ENCODE data around the gene KCNJ1.

Gene KCNJ1

GRCh38 chr11:128881221-128881620 lies 14.1 kb upstream of the KCNJ1 start:
- no peak for DNase-seq

GRCh38 chr11:128879817-128880216 lies 12.7 kb upstream of the KCNJ1 start:
- no peak for DNase-seq

DNA sequence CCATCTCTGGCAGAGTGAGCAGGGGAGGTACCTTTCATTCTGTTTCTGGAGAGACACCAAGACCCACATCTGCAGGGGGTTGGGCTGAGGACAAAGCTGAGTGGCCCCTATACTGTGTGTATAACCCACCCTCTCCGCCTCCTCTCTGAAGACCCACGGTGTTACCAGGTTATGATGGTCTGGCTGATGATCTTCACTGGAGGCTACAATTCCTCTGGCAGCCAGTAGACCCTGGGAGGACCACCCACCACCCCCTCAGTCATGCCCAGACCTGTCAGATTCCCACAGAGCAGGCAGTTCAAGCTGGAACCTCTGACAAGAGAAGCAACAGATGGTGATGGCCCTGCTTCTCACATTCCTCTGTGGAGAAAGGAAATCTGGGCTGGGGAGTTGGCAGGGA lies 11.4 kb upstream of the KCNJ1 start:
- DNase-seq, result no peak

DNA sequence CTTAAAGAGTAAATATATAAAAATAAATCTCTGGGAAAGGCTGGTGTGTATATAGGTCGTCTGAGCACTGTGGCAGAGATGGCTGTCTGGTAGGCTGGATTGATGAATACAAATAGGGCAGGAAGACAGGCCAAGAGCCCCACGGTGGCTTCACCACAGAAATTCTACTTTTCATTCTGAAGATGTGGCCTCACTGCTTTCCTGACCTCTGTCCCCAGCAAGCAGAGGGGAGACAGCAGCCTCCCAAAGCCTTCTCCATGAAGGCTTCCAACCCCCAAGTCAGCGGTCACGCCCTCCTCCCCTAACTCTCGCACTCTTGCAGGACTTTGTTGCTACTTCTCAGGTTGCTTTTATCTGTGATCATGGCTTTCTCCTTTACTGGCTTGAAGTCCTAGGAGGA lies 10.6 kb upstream of the KCNJ1 start:
- DNase-seq, result no peak

GRCh38 chr11:128876133-128876650 lies 9.1 kb upstream of the KCNJ1 start:
- no peak for DNase-seq

DNA sequence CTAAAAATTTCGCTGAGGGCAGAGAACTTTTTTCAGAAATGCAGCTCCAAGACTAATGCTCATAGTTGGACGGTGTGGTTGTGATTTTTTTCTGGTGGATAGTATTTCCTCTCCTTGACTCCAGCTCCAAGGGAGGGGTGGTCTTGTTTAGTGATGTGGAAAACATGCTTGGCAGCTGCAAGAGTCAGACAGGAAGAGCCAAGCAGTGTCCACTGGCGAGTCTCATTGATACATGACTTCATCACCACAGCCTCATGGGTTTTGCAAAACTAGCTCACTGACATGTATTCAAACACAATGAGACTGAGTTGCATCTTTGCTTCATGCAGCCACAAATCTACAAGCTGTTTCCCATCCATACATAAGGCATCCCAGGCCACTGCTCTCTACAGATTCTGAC lies 7.3 kb upstream of the KCNJ1 start:
- peak; percentile 49 for DNase-seq

GRCh38 chr11:128872594-128872993 lies 5.5 kb upstream of the KCNJ1 start:
- no peak for DNase-seq

- DNase-seq, result no peak
Observed at GRCh38 chr11:128872094-128872493, 5.0 kb upstream of the KCNJ1 start.

GRCh38 chr11:128871168-128871610 lies 4.1 kb upstream of the KCNJ1 start:
- DNase-seq, result no peak

DNA sequence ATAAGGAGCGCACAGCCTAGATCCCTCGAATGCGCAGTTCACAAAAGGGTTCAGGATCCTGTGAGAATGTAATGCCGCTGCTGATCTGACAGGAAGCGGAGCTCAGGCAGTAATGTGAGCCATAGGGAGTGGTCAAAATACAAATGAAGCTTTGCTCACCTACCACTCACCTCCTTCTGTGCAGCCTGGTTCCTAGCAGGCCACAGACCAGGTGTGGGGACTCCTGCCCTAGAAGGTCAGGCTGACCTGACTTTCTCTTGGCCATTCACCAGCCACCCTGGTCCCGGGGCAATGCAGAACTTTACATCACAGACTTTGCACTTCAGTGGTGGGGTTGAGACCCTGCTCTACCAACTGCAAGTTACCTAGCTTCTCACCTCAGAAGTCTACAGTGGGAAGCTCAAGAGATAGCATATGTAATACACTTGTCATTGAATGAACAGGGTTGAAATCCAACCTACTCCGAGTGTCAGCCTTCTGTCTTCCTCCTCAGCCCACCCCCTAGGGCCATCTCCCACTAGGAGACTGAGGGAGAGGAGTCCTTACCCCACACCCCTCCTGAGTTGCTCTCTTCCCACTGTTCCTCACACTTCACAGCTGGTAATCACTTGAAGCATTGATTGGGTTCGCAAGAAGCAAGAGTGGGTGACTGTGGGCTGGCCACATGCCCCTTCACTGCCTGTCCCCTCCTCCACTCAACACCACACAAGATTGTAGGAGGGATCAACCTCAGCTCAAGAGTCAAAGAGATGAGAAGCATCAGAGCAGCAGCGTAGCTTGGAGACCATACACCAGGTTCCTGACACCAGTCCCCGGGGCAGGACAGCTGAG lies 2.0 kb upstream of the KCNJ1 start:
- no peak for DNase-seq

- DNase-seq, result no peak
Observed at GRCh38 chr11:128865490-128865889, 1.6 kb downstream of the KCNJ1 start.

GRCh38 chr11:128862908-128863660 lies 4.0 kb downstream of the KCNJ1 start:
- DNase-seq, result peak; percentile 89

GRCh38 chr11:128862406-128862805 lies 4.7 kb downstream of the KCNJ1 start:
- no peak for DNase-seq

- DNase-seq, result peak; percentile 60
Observed at GRCh38 chr11:128860571-128861361, 6.3 kb downstream of the KCNJ1 start.

GRCh38 chr11:128859563-128860441 lies 7.3 kb downstream of the KCNJ1 start:
- DNase-seq, result peak; percentile 34

- DNase-seq, result no peak
Observed at GRCh38 chr11:128857341-128857740, 9.8 kb downstream of the KCNJ1 start.

DNA sequence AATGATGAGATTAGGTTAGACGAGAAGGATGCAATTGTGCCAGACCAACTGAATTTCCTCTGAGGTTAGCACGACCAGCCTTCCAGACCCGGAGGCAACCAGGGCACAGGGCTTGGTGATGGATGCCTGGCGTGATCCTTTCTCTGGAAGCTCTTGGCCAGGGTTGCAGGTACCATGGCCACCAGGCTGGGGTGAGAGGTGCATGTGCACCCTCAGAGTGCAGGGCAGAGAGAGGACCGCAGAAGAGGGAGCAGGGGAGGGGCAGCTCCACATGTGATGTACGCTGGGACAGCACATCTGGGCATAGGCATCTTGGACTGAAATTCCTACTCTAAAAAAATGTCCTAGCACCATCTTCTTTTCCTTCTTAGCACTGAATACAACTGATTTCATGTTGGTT lies 10.9 kb downstream of the KCNJ1 start:
- DNase-seq, result no peak

DNA sequence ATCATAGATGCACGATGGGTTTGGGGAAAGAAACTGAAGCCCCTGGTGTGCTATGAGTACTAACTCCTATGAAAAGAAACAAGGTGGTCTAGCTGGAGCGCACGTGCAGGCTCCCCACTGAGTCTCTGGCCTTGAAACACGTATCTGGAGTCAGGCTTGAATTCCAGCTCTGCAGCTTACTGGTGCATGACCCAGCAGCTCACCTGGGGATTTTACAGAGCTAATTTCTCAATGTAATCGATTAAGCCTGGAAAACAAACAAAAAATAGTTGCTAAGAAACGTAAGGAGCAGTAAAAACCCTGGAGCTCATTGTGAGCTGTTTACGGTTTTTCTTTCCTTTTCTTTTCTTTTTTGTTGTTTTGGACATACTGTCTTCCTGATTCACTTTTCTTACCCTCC lies 12.3 kb downstream of the KCNJ1 start:
- DNase-seq, result no peak

- no peak for DNase-seq
Observed at GRCh38 chr11:128853559-128853958, 13.5 kb downstream of the KCNJ1 start.

DNA sequence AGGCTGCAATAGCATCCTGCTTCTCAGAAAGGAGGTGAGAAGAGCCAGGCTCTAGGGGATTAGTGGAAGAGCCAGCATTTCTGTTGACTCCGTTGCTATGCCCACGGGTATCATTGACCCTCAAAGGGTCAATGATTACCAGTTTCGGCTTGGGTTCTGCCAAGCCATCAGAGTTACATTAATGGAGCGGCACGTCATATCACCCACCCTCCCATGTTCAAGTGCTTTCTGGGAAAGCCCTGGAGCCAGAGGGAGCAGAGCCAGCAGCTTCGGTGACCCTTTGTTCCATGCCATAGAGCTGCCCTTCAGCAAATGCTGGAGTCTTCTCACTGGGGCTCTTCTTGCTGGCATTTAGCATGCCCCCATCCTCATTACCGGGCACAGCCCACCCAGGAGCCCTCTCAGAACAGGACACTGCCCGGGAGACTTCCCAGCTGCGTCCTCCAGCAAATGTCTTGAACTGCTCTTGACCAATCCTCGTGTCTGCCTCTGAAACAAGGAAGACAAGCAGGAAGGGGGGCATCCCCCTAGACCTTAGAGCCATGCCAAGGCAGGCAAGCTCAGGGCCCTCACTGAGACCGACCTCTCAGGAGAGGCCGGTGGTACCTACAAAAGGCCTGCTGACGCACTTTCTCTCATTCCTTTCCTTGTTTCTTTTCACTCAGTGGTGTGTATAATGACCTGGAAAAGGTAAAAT lies 14.6 kb downstream of the KCNJ1 start:
- no peak for DNase-seq

DNA sequence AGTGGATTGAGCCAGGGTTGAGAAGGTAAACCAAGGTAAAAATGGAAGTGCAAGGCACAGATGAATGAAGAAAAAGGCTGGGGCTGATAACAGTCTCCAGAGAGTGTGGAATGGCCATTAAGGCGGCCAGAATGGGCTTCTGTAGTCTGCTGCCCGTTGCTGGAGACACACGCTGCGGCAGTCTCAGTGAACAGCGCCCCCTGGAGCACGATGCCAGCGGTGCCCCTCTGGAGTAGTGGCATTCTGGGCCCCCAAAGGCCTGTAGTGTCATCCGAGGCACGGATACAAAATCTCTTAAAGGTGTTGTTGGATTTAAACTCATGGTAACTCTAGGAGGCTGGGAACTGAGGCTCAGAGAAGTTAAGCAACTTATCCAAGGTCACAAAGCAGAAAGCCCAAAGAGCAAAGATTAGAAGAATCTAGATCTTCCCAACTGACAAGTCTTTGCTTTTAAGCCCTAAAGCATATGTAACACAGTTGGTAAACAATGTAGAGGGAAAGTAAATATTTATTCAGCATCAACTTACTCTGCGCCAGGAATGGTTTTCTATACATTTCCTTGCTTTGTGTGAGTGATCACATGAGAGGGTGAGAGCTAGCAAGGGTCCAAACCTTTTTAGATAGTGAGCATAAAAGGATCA lies 18.2 kb downstream of the KCNJ1 start:
- peak; percentile 23 for DNase-seq

All from fibroblast of skin of right quadriceps (primary cell).